GM06990 (cell line): ENCODE data around the gene SCN1B.

Experiments
- DNase-seq: peaks from one replicate; pipeline ENCODE4 v3.0.0-alpha.2; 2011; ENCODE audit not compliant: insufficient read length; ENCODE audit errors: extremely low read depth
- H3K27me3 ChIP-seq: replicated peaks from 2 replicates; pipeline ENCODE4 v1.6.0; 2011; ENCODE audit warnings: low read length; ENCODE audit not compliant: control insufficient read depth, insufficient read depth
- H3K36me3 ChIP-seq: 2 replicates; pipeline ENCODE4 v1.5.1; 2011; ENCODE audit warnings: low read length; ENCODE audit not compliant: control insufficient read depth, insufficient read depth
- H3K4me3 ChIP-seq: replicated peaks from 2 replicates; pipeline ENCODE4 v1.5.1; 2011; ENCODE audit warnings: low read depth, mild to moderate bottlenecking, control low read depth, low read length
- TF ChIP-seq, protein P1 (sequence below): IDR thresholded peaks from 2 replicates; pipeline ENCODE4 v1.5.1; 2011; ENCODE audit warnings: low read length, control low read depth, mild to moderate bottlenecking, inconsistent platforms; ENCODE audit not compliant: insufficient read depth, poor library complexity, severe bottlenecking

The SCN1B gene

DNA sequence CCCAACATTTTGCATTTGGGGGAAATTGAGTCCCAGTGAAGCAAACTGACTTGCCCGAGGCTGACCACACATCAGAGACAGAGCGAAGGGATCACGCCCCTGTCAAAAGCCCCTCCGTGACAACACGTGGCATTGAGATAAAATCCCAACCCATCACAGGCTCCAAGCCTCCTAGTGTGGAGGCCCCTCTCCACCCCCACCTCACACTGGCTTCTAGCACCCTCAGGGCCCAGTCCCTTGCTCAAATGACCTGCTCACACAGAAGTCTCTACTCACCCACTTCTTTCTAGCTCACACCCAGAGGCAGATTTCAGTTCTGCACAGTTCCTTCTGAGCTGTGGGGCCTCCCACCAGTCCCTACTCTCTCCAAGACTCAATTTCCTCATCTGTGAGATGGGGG lies 21.5 kb downstream of the SCN1B start:
- H3K27me3 ChIP-seq, result no peaks in the 10 kb centered on the region; the same call in 1 of the 2 replicates
- H3K4me3 ChIP-seq, result no peak overlapping the region
- TF ChIP-seq, protein P1, sequence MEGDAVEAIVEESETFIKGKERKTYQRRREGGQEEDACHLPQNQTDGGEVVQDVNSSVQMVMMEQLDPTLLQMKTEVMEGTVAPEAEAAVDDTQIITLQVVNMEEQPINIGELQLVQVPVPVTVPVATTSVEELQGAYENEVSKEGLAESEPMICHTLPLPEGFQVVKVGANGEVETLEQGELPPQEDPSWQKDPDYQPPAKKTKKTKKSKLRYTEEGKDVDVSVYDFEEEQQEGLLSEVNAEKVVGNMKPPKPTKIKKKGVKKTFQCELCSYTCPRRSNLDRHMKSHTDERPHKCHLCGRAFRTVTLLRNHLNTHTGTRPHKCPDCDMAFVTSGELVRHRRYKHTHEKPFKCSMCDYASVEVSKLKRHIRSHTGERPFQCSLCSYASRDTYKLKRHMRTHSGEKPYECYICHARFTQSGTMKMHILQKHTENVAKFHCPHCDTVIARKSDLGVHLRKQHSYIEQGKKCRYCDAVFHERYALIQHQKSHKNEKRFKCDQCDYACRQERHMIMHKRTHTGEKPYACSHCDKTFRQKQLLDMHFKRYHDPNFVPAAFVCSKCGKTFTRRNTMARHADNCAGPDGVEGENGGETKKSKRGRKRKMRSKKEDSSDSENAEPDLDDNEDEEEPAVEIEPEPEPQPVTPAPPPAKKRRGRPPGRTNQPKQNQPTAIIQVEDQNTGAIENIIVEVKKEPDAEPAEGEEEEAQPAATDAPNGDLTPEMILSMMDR, result no peak
- DNase-seq, result no peak
- no peaks in the 10 kb centered on the region for H3K36me3 ChIP-seq

DNA sequence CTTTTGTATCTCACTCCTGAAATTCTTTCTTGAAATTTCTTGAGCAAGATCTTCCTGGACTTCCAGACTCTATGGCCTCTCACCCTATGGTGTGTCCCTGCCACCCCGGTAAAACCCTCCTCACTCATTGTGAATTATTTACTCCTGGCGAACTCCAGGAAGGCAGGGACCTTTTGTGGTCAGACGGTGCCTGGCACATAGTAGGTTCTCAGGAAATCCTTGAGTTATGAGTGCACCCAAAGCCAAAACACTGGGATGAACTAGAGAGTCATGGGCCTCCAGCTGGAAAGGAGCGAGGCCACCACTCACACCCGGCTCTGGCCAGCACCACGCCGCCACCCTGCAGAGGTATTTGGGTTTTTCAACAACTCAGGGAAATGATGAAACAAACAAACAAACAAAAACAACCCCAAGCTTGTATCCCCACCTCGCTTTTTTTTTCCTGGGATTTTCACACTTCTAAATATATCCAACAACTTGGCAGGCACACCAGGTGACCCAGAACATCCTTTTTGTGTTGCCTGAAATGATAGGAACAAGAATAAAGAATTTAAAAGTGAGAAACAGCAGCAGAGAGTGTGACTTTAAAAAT lies 22.4 kb downstream of the SCN1B start:
- no peaks in the 10 kb centered on the region for H3K36me3 ChIP-seq
- H3K4me3 ChIP-seq, result no peak overlapping the region
- no peak for DNase-seq
- H3K27me3 ChIP-seq, result no peaks in the 10 kb centered on the region; the same call in 1 of the 2 replicates
- TF ChIP-seq, protein P1, result no peak

GRCh38 chr19:35053667-35054293 lies 23.5 kb downstream of the SCN1B start:
- DNase-seq, result no peak
- Histone ChIP-seq H3K27me3 (no peaks in the 10 kb centered on the region; the same call in 1 of the 2 replicates), H3K36me3 (no peaks in the 10 kb centered on the region), H3K4me3 (no peak overlapping the region)
- TF ChIP-seq, protein P1, result no peak

- no peak for DNase-seq
- Histone ChIP-seq H3K27me3 (no peaks in the 10 kb centered on the region; the same call in 1 of the 2 replicates), H3K4me3 (no peak overlapping the region), H3K36me3 (no peaks in the 10 kb centered on the region)
- TF ChIP-seq, protein P1, result no peak
Measured at GRCh38 chr19:35054626-35055025, 24.4 kb downstream of the SCN1B start.

DNA sequence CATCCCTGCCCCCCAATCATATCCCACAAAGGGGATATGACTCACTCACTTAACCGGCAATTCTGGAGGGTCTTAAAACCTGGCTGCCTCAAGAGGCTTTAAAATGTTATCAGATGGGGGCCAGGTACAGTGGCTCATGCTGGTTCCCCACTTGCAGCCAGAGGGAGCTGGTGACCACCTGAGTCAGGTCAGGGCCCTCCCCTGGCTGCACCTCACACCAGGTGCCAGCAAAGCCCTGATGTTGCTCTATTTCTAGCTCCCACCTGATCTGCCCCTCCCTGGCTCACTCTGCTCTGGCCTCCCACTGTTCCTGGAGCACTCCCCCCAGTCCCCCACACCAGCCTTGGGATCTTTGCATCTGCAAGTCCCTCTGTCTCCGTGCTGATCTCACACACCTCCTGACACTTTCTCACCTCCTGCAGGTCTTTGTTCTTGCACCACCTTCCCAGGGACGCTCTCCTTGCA lies 25.5 kb downstream of the SCN1B start:
- H3K36me3 ChIP-seq, result no peaks in the 10 kb centered on the region
- TF ChIP-seq, protein P1, result peak; percentile 55
- H3K27me3 ChIP-seq, result no peaks in the 10 kb centered on the region; the same call in 1 of the 2 replicates
- DNase-seq, result no peak
- no peak overlapping the region for H3K4me3 ChIP-seq
